ENCODE measurements around the gene DCTN4. TPM values are rescaled to one million over a fixed set of nuclear protein-coding genes. Genes with fewer than 3 reads are reported as not detected.
A peak's percentile ranks its signal among the peaks of the same experiment; 100 is the strongest.

The DCTN4 gene
- polyA plus RNA-seq, 10 donors: 31.0 to 47.0 (median 40.5) TPM

DNA sequence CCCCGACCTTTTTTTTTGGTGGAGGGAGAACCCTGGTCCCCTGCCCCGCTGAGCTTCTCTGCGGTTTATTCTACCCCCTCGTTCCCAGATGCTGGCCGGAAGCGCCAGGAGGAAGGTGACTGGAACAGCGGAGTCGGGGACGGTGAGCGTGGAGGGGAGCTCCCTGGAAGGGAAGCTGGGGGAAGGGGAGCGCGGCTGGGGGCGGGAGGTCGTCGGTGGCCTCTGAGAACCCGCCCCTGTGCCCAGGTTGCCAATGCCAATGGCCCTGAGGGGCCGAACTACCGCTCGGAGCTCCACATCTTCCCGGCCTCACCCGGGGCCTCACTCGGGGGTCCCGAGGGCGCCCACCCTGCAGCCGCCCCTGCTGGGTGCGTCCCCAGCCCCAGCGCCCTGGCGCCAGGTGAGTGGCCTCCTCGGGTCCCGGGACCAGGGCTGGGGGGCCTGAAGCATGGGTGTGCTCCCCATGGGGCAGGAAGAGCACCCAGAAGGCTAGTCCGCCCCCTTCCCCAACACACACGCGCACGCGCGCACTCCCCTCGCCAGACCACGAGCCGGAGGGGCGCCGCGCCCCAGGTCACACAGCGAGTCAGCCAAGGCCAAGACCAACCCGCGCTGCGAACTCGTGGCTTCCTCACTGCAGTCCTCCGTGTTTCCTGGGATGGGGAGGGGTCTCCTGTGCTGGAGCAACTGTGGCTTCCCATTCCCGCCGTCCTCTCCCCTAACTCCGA is 87.1 kb downstream of the DCTN4 start:
- peak in 1 of 3 donors; percentile 67 for DNase-seq

DNA sequence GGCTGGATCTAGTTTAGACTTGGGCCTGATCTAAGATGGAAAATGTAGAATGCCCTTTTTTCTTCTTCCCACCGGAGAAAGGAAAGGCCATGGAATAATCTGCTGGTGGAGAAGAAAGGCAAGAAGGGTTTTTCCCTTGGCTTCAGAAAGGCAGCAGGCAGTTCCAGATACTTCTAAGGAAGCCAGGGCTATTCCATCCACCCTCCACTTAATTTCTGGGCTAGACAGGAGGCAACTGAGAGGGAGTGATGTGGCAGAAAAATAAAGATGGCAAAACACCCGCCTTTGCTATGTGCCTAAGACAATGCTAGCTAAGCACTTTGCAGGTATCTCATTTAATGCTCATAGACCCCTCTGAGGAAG is 87.9 kb downstream of the DCTN4 start:
- DNase-seq: peak in 1 of 3 donors; percentile 59

DNA sequence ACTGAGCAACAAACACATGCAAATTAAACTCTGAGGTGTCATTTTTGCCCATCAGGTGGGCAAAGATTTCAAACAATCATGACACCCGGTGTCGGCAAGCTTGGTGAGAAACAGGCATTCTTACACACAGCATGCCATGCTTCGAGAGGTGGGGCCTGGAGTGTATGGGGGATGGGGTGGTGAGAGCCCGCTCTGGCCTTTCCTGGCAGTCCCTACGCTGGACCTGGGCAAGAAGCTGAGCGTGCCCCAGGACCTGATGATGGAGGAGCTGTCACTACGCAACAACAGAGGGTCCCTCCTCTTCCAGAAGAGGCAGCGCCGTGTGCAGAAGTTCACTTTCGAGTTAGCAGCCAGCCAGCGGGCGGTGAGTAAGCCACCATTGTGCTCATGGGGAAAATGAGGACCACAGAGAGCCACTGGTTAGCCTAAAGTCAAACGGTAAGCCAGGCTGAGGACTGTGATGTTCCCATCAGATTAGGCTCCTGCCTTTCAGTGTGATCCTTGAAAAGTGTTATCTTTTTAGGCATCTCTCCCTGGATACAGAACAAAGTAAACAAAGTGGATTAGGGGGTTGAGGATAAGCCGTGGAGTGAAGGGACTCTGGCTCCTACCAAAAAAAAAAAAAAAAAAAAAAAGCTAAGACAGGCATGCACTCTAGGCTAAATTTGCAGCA is 88.4 kb downstream of the DCTN4 start:
- no peak for DNase-seq

DNA sequence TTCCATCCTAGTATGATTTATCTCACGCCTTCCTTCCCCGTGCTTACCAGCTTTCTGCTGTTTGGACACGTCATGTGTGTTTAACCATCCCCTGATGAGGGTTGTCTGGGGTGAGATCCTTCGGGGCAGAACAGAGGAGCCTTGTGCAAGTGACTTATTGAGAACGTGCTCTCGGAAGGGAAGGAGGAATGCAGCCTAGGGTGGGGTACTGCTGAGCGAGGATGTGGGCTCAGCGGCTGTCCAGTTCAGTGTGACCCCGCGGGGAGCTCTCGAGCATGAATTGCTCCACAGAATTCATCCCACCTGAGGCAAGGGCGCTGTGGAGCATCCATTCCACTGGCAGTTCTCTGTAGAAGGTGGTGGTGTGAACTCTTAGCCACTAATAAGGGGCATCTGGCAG is 93.8 kb downstream of the DCTN4 start:
- DNase-seq: no peak

DNA sequence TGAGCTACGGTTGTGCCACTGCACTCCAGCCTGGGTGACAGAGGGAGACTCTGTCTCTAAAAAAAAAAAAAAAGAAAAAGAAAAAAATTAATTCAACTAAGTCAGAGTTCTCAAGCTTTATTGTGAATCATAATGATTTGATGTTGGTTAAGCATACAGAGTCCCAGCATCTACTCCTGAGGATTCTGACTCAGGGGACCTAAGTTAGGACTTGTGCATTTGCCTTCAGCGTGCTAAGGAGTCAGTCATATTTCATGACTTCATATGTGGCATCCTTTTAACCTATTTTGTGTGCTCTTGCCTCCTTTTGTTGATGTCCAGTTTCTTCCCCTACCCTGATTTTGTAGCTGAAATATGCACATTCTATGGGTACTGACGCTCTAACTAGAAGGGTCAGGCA is 94.9 kb downstream of the DCTN4 start:
- DNase-seq: no peak

DNA sequence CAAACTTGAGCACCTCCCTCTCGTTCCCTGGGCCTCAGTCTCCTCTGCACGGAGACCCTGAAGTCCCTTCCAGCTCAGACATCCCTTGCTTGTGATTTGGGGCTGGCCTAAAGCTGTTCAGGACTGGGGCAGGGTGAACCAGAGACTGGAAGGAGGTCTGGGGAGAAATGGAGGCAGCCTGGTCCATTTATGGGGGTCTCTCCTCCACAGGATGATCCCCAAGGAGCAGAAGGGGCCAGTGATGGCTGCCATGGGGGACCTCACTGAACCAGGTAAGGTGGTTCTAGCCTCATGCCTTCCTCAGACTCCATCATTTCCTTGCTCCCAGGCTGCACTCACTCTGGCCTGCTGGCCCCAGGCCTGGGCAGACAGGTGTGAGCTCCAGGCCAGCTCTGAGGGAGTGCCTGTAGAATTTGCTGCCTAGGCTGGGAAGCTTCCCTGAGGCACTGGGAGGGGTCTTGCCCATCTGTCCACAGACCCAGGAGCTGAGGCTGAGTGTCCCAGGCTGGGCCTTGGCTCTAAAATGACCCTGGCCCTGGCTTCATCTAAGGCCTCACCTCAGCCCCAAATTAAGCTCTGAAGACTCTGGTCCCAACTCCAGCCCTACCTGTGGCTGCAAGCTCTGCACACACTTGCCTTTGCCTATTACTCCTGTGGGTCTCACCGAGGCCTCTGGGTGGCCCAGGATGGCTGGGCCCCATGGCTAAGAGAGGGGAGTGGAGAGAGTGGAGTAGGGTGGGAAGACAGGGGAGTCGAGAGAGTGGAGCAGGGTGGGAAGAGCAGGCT is 95.9 kb downstream of the DCTN4 start:
- DNase-seq: no peak

DNA sequence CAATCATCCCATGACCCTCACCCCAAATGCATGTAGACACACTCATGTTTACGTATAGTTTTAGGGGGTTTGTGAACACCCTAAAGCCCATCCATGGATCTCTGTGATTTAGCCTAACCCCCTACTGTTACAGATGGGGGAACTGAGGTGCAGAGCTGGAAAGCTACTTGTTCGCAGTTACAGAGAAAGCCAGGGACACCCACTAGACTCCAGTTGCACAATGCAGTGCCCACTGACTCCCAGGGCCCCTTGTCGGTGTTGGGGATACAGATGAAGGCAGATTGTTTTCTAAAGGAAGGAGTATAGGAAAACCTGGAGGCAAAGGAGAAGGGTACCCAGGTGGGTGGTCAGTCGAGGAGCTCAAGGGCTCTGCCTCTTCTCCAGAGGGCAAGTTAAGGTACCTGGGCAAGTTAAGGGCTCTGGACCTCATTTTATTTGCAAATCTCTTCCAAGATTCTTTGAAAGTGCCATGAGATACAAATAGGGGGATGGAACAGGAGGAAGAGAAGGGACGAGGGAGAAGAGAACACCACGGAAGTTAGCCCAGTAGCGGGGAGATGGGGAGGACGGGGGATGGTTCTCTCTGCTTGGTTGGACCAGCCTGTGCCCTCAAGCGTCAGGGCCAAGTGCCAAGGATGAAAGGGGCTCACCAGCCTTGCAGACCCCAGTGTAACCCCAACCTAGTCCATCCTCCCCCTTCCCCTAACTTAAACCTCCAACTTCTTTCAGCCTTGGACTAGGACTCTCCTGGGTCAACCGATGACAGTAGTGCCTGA is 96.8 kb downstream of the DCTN4 start:
- no peak for DNase-seq

DNA sequence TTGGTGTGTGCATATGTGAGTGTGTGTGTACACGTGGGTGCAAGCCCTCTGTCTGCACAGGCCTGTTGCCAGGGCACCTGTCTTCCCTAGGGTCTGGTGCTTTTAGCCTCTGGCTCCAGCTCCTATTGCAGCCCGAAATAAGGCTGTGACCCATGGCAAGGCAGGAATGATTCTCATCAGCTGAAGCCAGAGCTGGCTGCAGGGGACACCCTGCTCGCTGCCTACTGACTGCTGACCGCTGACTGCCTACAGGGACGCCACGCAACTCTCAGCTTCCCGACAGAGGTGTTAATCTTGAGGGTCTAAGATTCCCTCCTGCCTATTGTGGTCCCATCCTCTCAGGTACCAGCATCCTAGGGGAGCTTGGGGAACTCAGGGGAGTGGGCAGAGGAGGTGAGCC is 97.7 kb downstream of the DCTN4 start, which contains the start of gene MYOZ3:
TSS of gene MYOZ3 (plus strand) at position 166 of the 400 bp plus-strand sequence. CDS start 1,691 bp downstream, outside the sequence.
- peak in 1 of 3 donors; percentile 36 for DNase-seq

DNA sequence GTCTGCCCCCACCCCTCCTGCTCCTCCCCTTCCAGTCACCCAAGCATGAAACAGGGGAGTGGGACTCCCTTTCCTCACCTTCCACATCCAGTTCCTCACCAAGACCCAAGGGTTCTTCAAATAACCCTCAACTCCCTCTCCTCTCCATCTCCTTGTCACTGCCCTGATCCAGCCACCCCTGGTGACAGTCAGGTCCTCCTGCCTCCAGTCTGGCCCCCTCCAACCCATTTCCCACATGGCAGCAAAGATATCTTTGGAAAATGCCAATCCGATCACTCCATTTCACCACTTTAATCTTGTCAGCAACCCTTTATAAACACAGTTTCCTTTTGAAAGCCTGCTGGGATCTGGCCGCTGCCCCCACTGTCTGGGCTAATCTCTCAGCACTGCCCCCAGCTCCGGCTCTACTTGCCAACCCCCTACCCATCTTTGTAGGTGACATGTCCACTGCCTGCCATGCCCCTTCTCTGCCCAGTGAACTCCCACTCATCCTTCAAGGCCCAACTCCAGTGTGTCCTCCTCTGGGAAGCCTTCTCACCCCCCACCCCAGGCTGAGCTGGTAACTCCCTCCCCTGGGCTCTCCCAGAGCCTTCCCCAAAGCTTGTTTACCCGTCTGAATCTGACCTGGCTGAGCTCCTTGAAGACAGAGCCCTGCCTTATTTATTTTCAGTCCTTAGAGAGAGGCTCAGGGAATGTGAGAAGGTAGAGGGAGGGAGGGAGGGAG is 98.5 kb downstream of the DCTN4 start:
- peak in 1 of 3 donors; percentile 15 for DNase-seq

DNA sequence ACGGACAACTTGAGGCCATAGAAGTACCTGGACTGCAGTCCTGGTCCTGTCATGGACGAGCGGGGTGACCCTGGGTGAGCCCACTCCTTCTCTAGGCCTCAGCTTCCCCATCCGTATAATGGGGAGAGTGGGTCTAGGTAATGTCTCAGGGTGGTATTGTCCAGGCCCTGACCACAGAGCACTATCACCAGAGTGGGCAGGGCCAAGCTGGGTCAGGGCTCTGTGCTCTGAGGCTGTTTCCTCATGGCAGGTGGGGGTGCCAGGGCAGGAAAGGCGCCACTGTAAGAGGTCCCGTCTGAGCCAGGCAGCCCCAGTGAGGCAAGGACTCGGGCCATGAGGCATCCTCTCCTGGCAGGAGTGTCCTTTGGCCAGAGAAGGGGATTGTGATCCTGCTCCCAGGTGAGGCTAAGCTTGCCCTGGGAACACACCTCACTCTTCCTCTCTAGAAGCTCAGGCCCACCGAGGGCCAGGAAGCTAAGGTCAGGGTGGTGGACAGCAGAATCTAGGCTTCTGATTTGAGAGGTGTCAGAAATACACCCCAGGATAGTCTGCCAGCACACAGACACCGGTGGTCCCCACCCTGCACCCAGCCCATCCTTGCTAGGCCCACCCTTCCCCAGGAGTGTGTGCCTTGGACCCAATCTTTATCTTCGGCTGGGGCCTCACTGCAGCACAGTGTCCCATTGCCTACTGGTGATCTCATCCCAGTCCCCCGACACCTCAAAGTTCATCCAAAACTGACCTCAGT is 99.3 kb downstream of the DCTN4 start:
- DNase-seq: no peak

DNA sequence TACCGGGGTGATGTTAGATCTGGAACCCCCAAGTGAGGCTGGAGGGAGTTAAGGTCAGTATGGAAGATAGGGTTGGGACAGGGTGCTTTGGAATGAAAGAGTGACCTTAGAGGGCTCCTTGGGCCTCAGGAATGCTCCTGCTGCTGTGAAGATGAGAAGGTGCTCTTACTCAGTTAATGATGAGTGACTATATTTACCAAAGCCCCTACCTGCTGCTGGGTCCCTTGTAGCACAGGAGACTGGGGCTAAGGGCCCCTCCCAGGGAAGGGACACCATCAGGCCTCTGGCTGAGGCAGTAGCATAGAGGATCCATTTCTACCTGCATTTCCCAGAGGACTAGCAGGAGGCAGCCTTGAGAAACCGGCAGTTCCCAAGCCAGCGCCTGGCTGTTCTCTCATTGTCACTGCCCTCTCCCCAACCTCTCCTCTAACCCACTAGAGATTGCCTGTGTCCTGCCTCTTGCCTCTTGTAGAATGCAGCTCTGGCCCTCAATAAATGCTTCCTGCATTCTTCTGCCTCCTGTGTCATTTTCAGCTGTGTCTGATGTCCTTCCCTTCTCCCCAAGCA is 100.0 kb downstream of the DCTN4 start:
- DNase-seq: peak in 1 of 3 donors; percentile 8

Other genes starting within 250 kb of the DCTN4 start
- 10 to 100 TPM; 19.0 to 36.0 (median 32.4) TPM for gene SYNPO, start 118.4 kb downstream of the DCTN4 start, polyA plus RNA-seq (ENCODE audit: insufficient read length in 10 of 10)
- gene MYOZ3, start 97.8 kb downstream of the DCTN4 start, polyA plus RNA-seq (ENCODE audit: insufficient read length in 10 of 10): 10 to 100 TPM in 9 of 10 donors, 1 to 10 TPM in 1; 9.8 to 20.8 (median 12.3) TPM
- gene RBM22, start 58.0 kb downstream of the DCTN4 start, polyA plus RNA-seq (ENCODE audit: insufficient read length in 10 of 10): 10 to 100 TPM; 36.1 to 53.9 (median 45.0) TPM
- 10 to 100 TPM in 3 of 10 donors, 1 to 10 TPM in 7; 7.4 to 10.4 (median 9.2) TPM for gene SMIM3, start 19.7 kb upstream of the DCTN4 start, polyA plus RNA-seq (ENCODE audit: insufficient read length in 10 of 10)
- under 1 TPM in 7 of 10 donors, not detected in 3; 0.13 to 0.56 (median 0.18) TPM for gene IRGM, start 87.5 kb upstream of the DCTN4 start, polyA plus RNA-seq (ENCODE audit: insufficient read length in 10 of 10)
- 10 to 100 TPM in 6 of 10 donors, 1 to 10 TPM in 4; 8.6 to 17.6 (median 10.4) TPM for gene ZNF300, start 146.0 kb upstream of the DCTN4 start, polyA plus RNA-seq (ENCODE audit: insufficient read length in 10 of 10)